Smooth muscle cell (in vitro differentiated cells): Measurements from ENCODE around the gene RFC1. TPM values are rescaled to one million over a fixed set of nuclear protein-coding genes. Genes with fewer than 3 reads are reported as not detected.

ENCODE experiments used
- DNase-seq: peaks from one replicate; lab custom pipeline; 2025; ENCODE audit not compliant: unreplicated experiment; lab: John Stamatoyannopoulos, UW
- H2AFZ ChIP-seq: fragments of 200-600 bp; sonication (generic); 2 replicates; pipeline ENCODE4 v1.6.0; 2016; ENCODE audit warnings: antibody characterized with exemption, low read depth, mild to moderate bottlenecking
- H3F3A ChIP-seq: fragments of 200-600 bp; sonication (generic); 2 replicates; pipeline ENCODE4 v1.6.0; 2017; ENCODE audit warnings: antibody characterized with exemption, low read depth
- H3K27ac ChIP-seq: fragments of 200-600 bp; sonication (generic); 2 replicates; pipeline ENCODE4 v1.5.1; 2016; ENCODE audit warnings: low read depth, mild to moderate bottlenecking
- H3K27me3 ChIP-seq: fragments of 200-600 bp; sonication (generic); 2 replicates; pipeline ENCODE4 v1.6.1; 2016; ENCODE audit warnings: low read depth, mild to moderate bottlenecking
- H3K36me3 ChIP-seq: fragments of 200-600 bp; sonication (generic); 2 replicates; pipeline ENCODE4 v1.5.1; 2016; ENCODE audit warnings: low read depth
- H3K4me1 ChIP-seq: fragments of 200-600 bp; sonication (generic); 2 replicates; pipeline ENCODE4 v1.5.1; 2016; ENCODE audit warnings: low read depth
- H3K4me2 ChIP-seq: fragments of 200-600 bp; sonication (generic); 2 replicates; pipeline ENCODE4 v1.6.0; 2016; ENCODE audit warnings: mild to moderate bottlenecking
- H3K4me3 ChIP-seq: fragments of 200-600 bp; sonication (generic); 2 replicates; pipeline ENCODE4 v1.5.1; 2016; ENCODE audit warnings: mild to moderate bottlenecking
- H3K79me2 ChIP-seq: fragments of 200-600 bp; sonication (generic); 2 replicates; pipeline ENCODE4 v1.6.0; 2016; ENCODE audit warnings: low read depth, mild to moderate bottlenecking
- H3K9ac ChIP-seq: fragments of 200-600 bp; sonication (generic); 2 replicates; pipeline ENCODE4 v1.6.0; 2016; ENCODE audit warnings: low read depth
- H3K9me3 ChIP-seq: fragments of 200-600 bp; sonication (generic); replicated peaks from 2 replicates; pipeline ENCODE4 v1.5.1; 2016; ENCODE audit warnings: low read depth
- H4K20me1 ChIP-seq: fragments of 200-600 bp; sonication (generic); 2 replicates; pipeline ENCODE4 v1.6.0; 2016; ENCODE audit warnings: low read depth
- WGBS: methylation state at CpG from one replicate; pipeline ENCODE4 v1.1.7; 2016; ENCODE audit warnings: low lambda C conversion rate; 5-methylcytosine and 5-hydroxymethylcytosine counted together
- polyA plus RNA-seq: library from polyadenylated mRNA; unstranded; fragments of >200 nt; fragmentation: Nextera tagmentation; extraction: Ambion mirVana; gene quantifications from 2 replicates; pipeline ENCODE4 v1.2.1, GENCODE V29; 2016
- total RNA-seq: library from RNA; depleted of rRNA; stranded (reverse); fragments of >200 nt; gene quantifications from 2 replicates; pipeline ENCODE4 v1.2.3, GENCODE V29; 2014
- TF ChIP-seq, protein P1 (sequence below): fragments of 200-600 bp; sonication (generic); IDR thresholded peaks from 2 replicates; pipeline ENCODE4 v1.5.1; 2017; ENCODE audit warnings: borderline replicate concordance, mild to moderate bottlenecking, antibody characterized with exemption; ENCODE audit not compliant: insufficient read depth, poor library complexity, severe bottlenecking

Gene RFC1
- total and polyA plus RNA-seq, 2 experiments from 2014 or later, result 25.3 to 48.0 TPM

DNA sequence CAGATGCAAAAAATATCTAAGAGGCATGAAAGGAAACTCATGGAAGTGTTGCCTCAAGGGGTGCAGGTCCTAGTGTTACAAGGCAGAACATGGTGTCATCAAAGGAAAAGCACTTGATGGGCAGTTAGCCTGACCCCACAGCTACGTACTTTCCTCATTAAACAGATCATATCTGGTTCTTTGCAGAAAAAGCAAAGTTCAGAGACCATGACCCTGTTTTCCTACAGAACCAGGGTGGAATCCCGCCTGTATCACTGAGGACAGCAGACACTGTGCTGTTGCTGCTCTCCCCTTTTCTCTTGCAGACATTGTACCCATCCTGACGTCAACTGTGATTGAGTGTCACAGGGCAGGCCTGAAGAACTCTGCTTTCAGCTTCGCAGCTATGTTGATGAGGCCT is 91.7 kb downstream of the RFC1 start:
- Histone ChIP-seq H3K9ac (no peak overlapping the region), H4K20me1 (no peaks in the 10 kb centered on the region), H3K9me3 (no peaks in the 10 kb centered on the region), H3K27me3 (no peaks in the 10 kb centered on the region), H2AFZ (no peak overlapping the region), H3K36me3 (peaks cover 3% of the 10 kb centered on the region), H3F3A (no peaks in the 10 kb centered on the region), H3K4me1 (no peaks in the 10 kb centered on the region), H3K79me2 (no peaks in the 10 kb centered on the region), H3K27ac (no peak overlapping the region), H3K4me3 (no peak overlapping the region), H3K4me2 (no peak overlapping the region)
- TF ChIP-seq, protein P1, sequence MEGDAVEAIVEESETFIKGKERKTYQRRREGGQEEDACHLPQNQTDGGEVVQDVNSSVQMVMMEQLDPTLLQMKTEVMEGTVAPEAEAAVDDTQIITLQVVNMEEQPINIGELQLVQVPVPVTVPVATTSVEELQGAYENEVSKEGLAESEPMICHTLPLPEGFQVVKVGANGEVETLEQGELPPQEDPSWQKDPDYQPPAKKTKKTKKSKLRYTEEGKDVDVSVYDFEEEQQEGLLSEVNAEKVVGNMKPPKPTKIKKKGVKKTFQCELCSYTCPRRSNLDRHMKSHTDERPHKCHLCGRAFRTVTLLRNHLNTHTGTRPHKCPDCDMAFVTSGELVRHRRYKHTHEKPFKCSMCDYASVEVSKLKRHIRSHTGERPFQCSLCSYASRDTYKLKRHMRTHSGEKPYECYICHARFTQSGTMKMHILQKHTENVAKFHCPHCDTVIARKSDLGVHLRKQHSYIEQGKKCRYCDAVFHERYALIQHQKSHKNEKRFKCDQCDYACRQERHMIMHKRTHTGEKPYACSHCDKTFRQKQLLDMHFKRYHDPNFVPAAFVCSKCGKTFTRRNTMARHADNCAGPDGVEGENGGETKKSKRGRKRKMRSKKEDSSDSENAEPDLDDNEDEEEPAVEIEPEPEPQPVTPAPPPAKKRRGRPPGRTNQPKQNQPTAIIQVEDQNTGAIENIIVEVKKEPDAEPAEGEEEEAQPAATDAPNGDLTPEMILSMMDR, result no peak
- WGBS, result 85% methylated on average over 4 of the region's 4 CpGs
- DNase-seq, result no peak

DNA sequence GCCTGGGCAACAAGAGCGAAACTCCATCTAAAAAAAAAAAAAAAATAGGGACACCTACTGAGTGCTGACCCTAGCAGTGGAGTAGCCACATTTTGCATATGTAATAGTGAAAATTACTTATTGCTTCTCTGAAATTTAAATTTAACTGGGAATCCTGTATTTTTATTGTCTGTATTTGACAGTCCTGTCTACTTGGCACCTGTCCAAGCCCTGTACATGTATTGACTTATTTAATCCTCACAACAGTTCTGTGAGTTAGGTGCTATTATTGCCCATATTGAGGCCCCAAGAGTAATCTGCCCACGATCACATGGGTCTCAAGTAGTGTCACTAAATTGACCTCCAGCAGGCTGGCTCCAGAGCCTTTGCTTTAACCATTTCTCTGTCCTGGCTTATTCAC is 102.3 kb downstream of the RFC1 start:
- WGBS, result 96% methylated on average over 2 of the region's 2 CpGs
- Histone ChIP-seq H3K9ac (no peak overlapping the region), H3K36me3 (no peaks in the 10 kb centered on the region), H3K4me2 (no peak overlapping the region), H3K79me2 (no peaks in the 10 kb centered on the region), H3K4me1 (no peaks in the 10 kb centered on the region), H2AFZ (no peak overlapping the region), H3K4me3 (no peak overlapping the region), H3K27ac (no peak overlapping the region), H3F3A (no peaks in the 10 kb centered on the region), H3K27me3 (no peaks in the 10 kb centered on the region), H3K9me3 (no peaks in the 10 kb centered on the region), H4K20me1 (no peaks in the 10 kb centered on the region)
- TF ChIP-seq, protein P1, result no peak
- no peak for DNase-seq

DNA sequence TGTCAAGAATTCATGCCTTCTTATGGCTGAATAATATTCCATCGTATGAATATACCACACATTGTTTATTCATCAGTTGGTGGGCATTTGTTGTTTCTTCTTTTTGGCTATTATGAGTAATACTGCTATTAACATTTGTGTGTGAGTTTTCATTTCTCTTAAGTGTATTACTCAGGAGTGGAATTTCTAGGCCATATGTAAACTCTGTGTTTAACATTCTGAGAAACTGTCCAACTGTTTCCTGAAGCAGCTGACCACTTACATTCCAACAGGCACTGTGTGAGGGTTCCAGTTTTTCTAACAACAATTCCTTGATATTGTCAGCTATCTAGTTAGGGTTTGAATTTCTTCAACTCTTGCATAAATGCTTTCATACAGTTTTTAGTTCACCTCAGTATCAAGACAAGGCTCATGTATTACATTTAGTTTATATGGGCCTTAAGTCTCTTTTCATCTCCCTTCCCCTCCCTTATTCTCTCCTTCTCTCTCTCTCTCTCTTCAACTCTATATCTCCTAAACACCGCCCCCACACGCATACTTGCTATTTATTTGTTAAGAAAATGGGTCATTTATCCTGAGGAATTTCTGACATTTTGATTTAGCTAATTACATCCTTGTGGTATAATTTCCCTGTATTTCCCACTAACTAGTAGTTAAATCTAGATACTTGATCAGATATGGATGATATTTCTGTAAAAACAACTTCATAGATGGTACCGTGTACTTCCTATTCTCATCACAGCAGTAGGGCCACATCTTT is 106.4 kb downstream of the RFC1 start:
- Histone ChIP-seq H3K27me3 (no peaks in the 10 kb centered on the region), H3K79me2 (no peaks in the 10 kb centered on the region), H3K4me1 (no peaks in the 10 kb centered on the region), H3K4me3 (no peak overlapping the region), H3F3A (no peaks in the 10 kb centered on the region), H3K4me2 (no peak overlapping the region), H3K9ac (no peak overlapping the region), H4K20me1 (no peaks in the 10 kb centered on the region), H2AFZ (no peak overlapping the region), H3K9me3 (no peaks in the 10 kb centered on the region), H3K27ac (no peak overlapping the region), H3K36me3 (no peaks in the 10 kb centered on the region)
- TF ChIP-seq, protein P1, result no peak
- 88% methylated on average over 4 of the region's 4 CpGs for WGBS
- DNase-seq, result no peak

DNA sequence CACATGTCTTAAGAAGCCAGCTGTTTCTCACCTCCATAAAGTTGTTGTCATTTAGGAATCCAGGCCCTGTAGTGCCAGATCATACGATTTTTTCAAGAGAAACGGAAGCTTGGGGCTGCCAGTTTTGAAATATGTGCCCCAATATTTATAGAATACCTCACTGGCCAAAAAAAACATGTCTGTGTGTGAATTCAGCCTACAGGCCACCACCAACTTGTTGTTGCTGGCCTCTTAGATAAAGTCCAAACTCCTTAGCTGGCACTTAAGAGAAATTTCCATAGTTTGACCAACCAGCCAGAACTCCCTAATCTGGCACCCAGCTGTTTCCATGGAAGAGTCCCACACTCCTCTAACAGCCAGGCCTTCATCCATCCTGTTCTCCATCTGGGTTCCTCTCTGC is 109.7 kb downstream of the RFC1 start:
- H2AFZ ChIP-seq, result no peak overlapping the region
- no peak overlapping the region for H3K4me2 ChIP-seq

More for the DNA sequence above, 109.7 kb downstream of the RFC1 start:
- H3K27me3 ChIP-seq, result no peaks in the 10 kb centered on the region
- no peaks in the 10 kb centered on the region for H4K20me1 ChIP-seq
- no peak for DNase-seq
- H3K27ac ChIP-seq, result no peak overlapping the region
- no peaks in the 10 kb centered on the region for H3K9me3 ChIP-seq
- WGBS, result 98% methylated on average over 2 of the region's 2 CpGs
- H3K4me3 ChIP-seq, result no peak overlapping the region
- H3K9ac ChIP-seq, result no peak overlapping the region
- no peaks in the 10 kb centered on the region for H3K79me2 ChIP-seq
- no peaks in the 10 kb centered on the region for H3K4me1 ChIP-seq
- no peaks in the 10 kb centered on the region for H3K36me3 ChIP-seq
- no peaks in the 10 kb centered on the region for H3F3A ChIP-seq
- TF ChIP-seq, protein P1, result no peak
